Measurements from ENCODE around the gene TMED3.
"Not testable (repeated sequence)": the region's sequence is repeated elsewhere in the genome, so short reads cannot be mapped to it uniquely, and the experiment has no call there.

Gene TMED3

DNA sequence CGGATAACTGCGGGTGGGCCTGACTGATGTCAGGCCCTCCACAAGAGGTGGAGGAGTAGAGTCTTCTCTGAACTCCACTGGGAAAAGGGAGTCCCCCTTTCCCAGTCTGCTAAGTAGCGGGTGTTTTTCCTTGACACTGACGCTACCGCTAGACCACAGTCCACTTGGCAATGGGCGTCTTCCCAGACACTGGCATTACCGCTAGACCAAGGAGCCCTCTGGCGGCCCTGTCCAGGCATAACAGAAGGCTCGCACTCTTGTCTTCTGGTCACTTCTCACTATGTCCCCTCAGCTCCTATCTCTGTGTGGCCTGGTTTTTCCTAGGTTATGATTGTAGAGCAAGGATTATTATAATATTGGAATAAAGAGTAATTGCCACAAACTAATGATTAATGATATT is 9.1 kb downstream of the TMED3 start:
- DNase-seq, result not testable (repeated sequence)

DNA sequence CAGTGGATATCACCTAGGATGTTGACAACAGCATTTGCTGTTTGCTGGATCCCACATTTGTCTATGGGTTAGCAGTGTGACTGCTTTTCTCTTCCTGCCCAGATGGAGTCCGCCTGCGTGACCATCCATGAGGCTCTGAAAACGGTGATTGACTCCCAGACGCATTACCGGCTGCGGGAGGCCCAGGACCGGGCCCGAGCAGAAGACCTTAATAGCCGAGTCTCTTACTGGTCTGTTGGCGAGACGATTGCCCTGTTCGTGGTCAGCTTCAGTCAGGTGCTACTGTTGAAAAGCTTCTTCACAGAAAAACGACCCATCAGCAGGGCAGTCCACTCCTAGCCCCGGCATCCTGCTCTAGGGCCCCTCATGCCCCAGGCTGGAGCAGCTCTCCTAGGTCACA is 11.0 kb downstream of the TMED3 start:
- no peak for DNase-seq

- no peak for DNase-seq
These were observed 11.4 kb downstream of the TMED3 start for GRCh38 chr15:79322306-79322705.

GRCh38 chr15:79322945-79323344 is 12.0 kb downstream of the TMED3 start:
- no peak for DNase-seq

- no peak for DNase-seq
These were observed 18.3 kb downstream of the TMED3 start for GRCh38 chr15:79329171-79329611.

- DNase-seq, result no peak
These were observed 22.1 kb downstream of the TMED3 start for GRCh38 chr15:79332824-79333510.

- no peak for DNase-seq
These were observed 26.7 kb downstream of the TMED3 start for GRCh38 chr15:79337591-79337990.

DNA sequence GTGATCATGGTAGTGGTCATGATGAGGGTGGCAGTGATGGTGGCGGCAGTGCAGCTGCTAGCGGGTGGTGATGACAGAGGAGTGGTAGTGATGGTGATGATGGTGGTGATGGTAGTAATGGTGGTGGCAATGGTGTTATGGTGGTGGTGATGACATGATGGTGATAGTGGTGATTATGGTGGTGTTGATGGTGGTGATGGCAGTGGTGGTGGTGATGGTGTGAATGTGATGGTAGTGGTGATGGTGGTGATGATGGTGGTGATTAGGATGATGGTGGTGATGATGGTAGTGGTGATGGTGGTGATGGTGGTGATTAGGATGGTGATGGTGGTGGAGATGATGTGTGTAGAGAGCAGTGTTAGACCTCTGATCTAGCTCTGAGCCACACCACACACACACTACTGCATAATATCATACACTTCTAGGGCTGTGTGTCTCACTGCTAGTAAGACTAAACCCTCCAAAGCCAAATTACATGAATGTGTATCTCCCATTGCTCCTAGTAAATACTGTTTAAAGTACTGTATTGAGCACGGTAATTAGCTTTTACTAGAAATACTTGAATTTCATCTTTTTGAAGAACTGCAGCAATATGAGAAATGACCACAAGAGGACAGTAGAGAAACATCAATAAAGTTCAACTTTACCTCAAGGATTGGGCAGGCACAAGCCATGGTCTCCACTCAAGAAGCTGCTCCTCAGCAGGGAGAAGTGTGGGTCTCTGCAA is 28.8 kb downstream of the TMED3 start:
- DNase-seq, result no peak

DNA sequence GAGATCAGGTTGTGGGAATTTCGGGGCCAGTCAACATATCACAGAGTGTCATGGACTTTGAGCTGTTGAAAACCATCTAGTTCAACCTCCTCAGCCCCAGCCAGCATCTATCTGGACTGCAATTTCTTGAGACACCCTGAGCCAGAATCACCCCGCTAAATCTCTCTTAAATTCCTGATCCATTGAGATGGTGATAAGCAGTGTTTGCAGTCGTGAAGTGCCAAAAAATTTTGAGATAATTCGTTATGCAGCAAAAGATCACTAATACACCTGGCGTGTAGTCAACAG is 29.3 kb downstream of the TMED3 start:
- no peak for DNase-seq

DNA sequence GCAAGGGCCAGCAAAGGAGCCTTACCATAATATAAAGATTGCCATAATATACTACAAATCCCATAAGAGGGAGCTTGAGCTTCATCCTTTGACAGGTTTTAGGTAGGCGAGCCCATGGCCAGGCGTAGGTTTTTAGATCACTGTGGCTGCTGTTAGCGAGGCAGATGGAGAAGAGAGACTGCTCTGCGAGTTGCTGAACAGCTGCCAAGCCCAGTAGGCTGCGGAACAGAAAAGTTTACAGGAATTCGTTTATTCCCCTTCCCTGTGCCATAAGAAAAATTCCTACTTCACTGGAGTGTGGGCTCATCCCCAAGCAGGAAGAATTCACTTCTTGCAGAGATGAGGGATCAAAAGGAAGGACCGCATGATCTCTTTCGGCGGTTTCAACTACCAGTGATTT is 30.5 kb downstream of the TMED3 start:
- no peak for DNase-seq

DNA sequence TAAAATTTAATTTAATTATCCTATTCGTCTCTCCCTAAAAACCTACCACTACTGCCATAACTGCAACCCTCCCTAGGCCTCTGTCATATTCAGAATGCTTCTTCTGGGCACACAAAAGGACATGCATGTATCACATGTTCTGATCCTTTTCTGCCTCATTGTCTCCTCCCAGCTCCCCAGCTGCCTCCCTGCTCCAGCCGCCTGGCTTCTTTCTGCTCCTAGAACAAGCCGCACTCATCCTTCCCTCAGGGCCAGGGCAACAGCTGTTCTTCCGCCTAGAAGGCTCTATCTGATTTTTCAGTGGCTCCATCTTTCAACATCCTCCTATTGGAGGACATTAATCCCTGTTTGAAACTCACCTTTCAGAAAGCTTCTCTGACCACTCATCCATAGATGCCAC is 38.6 kb downstream of the TMED3 start:
- no peak for DNase-seq

GRCh38 chr15:79352206-79352605 is 41.3 kb downstream of the TMED3 start:
- no peak for DNase-seq

- DNase-seq, result no peak
These were observed 46.7 kb downstream of the TMED3 start for GRCh38 chr15:79357566-79357965.

- no peak for DNase-seq
These were observed 47.2 kb downstream of the TMED3 start for GRCh38 chr15:79358069-79358468.

GRCh38 chr15:79364571-79365240 is 53.8 kb downstream of the TMED3 start:
- no peak for DNase-seq

DNA sequence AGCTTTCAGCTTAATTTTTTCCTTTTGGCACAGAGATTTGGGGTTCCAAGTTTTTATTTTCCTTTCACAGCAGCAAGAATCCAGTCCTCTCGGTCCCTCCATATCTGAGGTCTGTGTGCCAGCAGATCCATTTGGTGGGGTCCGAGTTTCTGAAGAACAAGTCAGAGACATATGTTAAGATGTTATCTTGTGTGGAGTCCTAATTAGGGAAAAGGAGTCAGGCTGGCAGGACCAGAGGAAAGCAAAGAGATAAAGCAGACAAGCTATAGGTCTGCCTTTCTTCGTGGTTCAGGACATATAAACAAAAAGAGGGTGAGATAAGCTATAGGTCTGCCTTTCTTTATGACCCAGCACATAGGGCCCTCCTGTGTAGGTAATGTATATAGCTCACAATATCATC is 54.9 kb downstream of the TMED3 start:
- DNase-seq, result no peak

DNA sequence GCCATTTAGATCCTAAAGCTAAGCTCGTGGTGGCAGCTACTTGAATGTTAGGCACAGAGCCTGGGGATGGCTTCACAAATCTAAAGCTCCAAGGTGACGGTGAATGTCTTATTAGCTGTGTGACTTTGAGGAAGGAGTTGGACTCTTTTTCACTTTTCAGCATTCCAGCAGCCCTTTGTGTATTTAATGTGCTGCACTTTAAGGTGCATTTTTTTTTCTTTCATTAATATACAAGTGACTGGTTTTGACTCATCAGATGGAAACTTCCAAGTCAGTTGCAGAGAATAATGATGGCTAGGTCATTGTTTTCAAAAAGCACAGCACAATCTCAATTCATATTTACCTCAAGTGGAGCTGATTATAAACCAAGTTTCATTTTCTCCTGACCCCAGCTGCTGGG is 55.8 kb downstream of the TMED3 start:
- no peak for DNase-seq

GRCh38 chr15:79370716-79371115 is 59.8 kb downstream of the TMED3 start:
- no peak for DNase-seq

- DNase-seq, result no peak
These were observed 60.7 kb downstream of the TMED3 start for GRCh38 chr15:79371591-79371990.

DNA sequence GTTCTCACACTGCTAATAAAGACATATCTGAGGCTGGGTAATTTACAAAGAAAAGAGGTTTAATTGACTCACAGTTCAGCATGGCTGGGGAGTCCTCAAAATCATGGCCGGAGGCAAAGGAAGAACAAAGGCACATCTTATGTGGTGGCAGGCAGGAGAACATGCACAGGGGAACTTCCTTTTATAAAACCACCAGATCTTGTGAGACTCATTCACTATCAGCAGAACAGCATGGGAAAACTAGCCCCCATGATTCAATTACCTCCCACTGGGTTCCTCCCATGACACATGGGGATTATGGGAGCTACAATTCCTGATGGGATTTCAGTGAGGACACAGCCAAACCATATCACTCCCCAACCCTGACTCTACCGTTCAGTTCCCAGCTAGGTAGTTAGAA is 61.5 kb downstream of the TMED3 start:
- DNase-seq, result no peak

Measured in stimulated activated naive CD4-positive, alpha-beta T cell (primary cell).